ENCODE results near the gene UBE2D1. TPM values are rescaled to one million over a fixed set of nuclear protein-coding genes. Genes with fewer than 3 reads are reported as not detected.

Gene UBE2D1
- total and polyA plus RNA-seq, 2 of the 13 experiments (the other 11 are each of a cell fraction or from before 2014, with no cell fraction given) = 6.2 to 13.8 TPM

DNA sequence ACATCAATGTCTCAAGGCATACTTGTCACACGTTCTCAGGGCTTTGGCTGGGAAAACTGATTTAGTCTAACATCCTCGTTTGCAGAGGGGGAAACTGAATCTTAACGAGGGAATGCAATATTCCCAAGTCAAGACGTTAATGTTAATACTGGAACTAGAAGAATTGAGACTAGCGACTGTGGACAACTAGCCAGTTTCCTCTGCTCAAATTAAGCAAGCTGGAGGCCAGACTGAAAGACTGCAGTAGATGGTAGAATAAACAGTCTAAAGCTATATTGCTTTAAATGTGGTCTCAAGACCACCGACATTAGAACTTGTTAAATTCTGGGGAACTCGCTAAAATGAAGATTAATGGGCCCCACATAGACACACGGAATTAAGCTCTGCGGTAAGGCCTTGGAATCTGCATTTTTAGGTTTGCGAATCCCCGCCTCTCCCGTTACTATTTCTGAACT, 49.8 kb downstream of the UBE2D1 start:
- FAIRE-seq = no peak
- Histone ChIP-seq H2AFZ (ENCODE audit: low read length) (peak overlapping the region; percentile 71), H3K9me3 (ENCODE audit: low read length) (no peaks in the 10 kb centered on the region), H3K27me3 (ENCODE audit: control insufficient read depth in 1 of 2, insufficient read depth in 2 of 2, low read length in 2 of 2) (no peaks in the 10 kb centered on the region; a peak in 1 of 5 replicates), H4K20me1 (ENCODE audit: insufficient read depth, low read length) (no peaks in the 10 kb centered on the region), H3K79me2 (ENCODE audit: insufficient read depth, low read length) (peaks cover 39% of the 10 kb centered on the region), H3K27ac (ENCODE audit: extremely low read length, insufficient read depth, low read length) (peak overlapping the region; percentile 82), H3K4me1 (ENCODE audit: insufficient read depth, low read length) (peaks cover 38% of the 10 kb centered on the region), H3K4me3 (replicated peaks in 1 of 3; ENCODE audit: insufficient read depth in 1 of 3, low read depth in 2 of 3, low read length in 3 of 3) (peak overlapping the region; percentile 78 to 96 (median 90)), H3K4me2 (ENCODE audit: low read depth, low read length) (peak overlapping the region; percentile 89), H3K36me3 (replicated peaks in 1 of 2; ENCODE audit: control insufficient read depth in 1 of 2, insufficient read depth in 2 of 2, low read length in 2 of 2) (peaks cover 7 to 24% of the 10 kb centered on the region in 2 experiments; a peak in 4 of 5 replicates), H3K9ac (ENCODE audit: insufficient read depth, low read depth, low read length) (peak overlapping the region; percentile 72)
- ATAC-seq = peak; percentile 1; the same call in 1 of the 3 replicates
- in situ Hi-C loops (cut with HindIII; ENCODE audit: extremely low pct_ligation_motif_present, low pct_unique_long_range_greater_than_20kb) (loop anchor here (10.0 kb wide), 1 partner anchor 200 kb away; no protein-coding TSS in a partner anchor), intact Hi-C loops (cut with micrococcal nuclease; ENCODE audit: unreplicated experiment) (no loop called here)
- 3% methylated on average over 7 of the region's 12 CpGs for WGBS (ENCODE audit: low lambda C conversion rate)
- DNase-seq (ENCODE audit: low spot score) = no peak
- TF ChIP-seq SIN3A (IDR thresholded peaks at IDR 0.05; ENCODE audit: borderline replicate concordance, low read depth, low read length) (0 out of 2 replicates have a peak, but pooled peaks have one; percentile 44), ZNF557 (CRISPR knock-in tag; IDR thresholded peaks at IDR 0.05) (0 out of 2 replicates have a peak, but pooled peaks have one; percentile 3), POLR2AphosphoS2 (IDR thresholded peaks at IDR 0.05; ENCODE audit: low read depth, low read length) (no peak), ZNF292 (CRISPR knock-in tag; IDR thresholded peaks at IDR 0.05; ENCODE audit: borderline replicate concordance, low read depth) (no peak), ADNP (CRISPR knock-in tag; IDR thresholded peaks at IDR 0.05) (peak; percentile 86; the same call in 1 of the 2 replicates), THAP7 (CRISPR knock-in tag; IDR thresholded peaks at IDR 0.05) (peak; percentile 26), GZF1 (CRISPR knock-in tag; IDR thresholded peaks at IDR 0.05) (0 out of 2 replicates have a peak, but pooled peaks have one; percentile 57), ZFP82 (CRISPR knock-in tag; IDR thresholded peaks at IDR 0.05; ENCODE audit: borderline replicate concordance) (no peak), ZBTB10 (CRISPR knock-in tag; IDR thresholded peaks at IDR 0.05; ENCODE audit: borderline replicate concordance) (0 out of 2 replicates have a peak, but pooled peaks have one; percentile 6), ZNF124 (CRISPR knock-in tag; IDR thresholded peaks at IDR 0.05) (peak; percentile 4; the same call in 1 of the 2 replicates), ZSCAN20 (CRISPR knock-in tag; IDR thresholded peaks at IDR 0.05; ENCODE audit: borderline replicate concordance) (peak; percentile 74; the same call in 1 of the 2 replicates)
- TF ChIP-seq, protein P1, sequence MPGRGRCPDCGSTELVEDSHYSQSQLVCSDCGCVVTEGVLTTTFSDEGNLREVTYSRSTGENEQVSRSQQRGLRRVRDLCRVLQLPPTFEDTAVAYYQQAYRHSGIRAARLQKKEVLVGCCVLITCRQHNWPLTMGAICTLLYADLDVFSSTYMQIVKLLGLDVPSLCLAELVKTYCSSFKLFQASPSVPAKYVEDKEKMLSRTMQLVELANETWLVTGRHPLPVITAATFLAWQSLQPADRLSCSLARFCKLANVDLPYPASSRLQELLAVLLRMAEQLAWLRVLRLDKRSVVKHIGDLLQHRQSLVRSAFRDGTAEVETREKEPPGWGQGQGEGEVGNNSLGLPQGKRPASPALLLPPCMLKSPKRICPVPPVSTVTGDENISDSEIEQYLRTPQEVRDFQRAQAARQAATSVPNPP (CRISPR knock-in tag; IDR thresholded peaks at IDR 0.05) = no peak
- TSS peak; percentile 68 for BruUV-seq (replicated peaks)
- ChIA-PET POLR2A (interaction anchor here (0.9 to 3.0 kb wide), 8 partner anchors 13 to 115 kb away, joined by 3 to 13 read pairs (median 8); partner anchors contain the start of genes CISD1 and UBE2D1), CTCF (ENCODE audit: low intra/inter-chr PET ratio, low total read pairs) (interaction anchor here (1.6 to 2.3 kb wide), 2 partner anchors 85 to 207 kb away, joined by 4 to 34 read pairs; no protein-coding TSS in a partner anchor)

Measured in HepG2 (cell line).